ENCODE results near the gene SMIM45.

SMIM45 gene

GRCh38 chr22:41915035-41915785 is 36.7 kb upstream of the SMIM45 start, which contains the start of gene SHISA8:
Gene SHISA8, minus strand, starts transcription at chr22:41915074. Its CDS starts 407 bp downstream, at chr22:41914667.
- no peak for DNase-seq (ENCODE audit: low read depth)
- Histone ChIP-seq H3K27me3 (ENCODE audit: control insufficient read depth, insufficient read depth, low read length) (peaks cover 61% of the 10 kb centered on the region), H3K36me3 (ENCODE audit: control insufficient read depth, insufficient read depth, low read length) (no peaks in the 10 kb centered on the region), H3K4me3 (ENCODE audit: low read depth, low read length) (peak within 1 kb of the TSS; percentile 4)
- TF ChIP-seq CTCF (IDR thresholded peaks at IDR 0.05; ENCODE audit: insufficient read depth, low read length, poor library complexity, severe bottlenecking), result no peak

GRCh38 chr22:41915786-41916493 is 36.0 kb upstream of the SMIM45 start:
- no peak for TF ChIP-seq CTCF (IDR thresholded peaks at IDR 0.05; ENCODE audit: insufficient read depth, low read length, poor library complexity, severe bottlenecking)
- H3K4me3 ChIP-seq (ENCODE audit: low read depth, low read length), result no peak overlapping the region
- DNase-seq (ENCODE audit: low read depth), result no peak
- H3K36me3 ChIP-seq (ENCODE audit: control insufficient read depth, insufficient read depth, low read length), result no peaks in the 10 kb centered on the region
- H3K27me3 ChIP-seq (ENCODE audit: control insufficient read depth, insufficient read depth, low read length), result peaks cover 54% of the 10 kb centered on the region

- peaks cover 46% of the 10 kb centered on the region for H3K27me3 ChIP-seq (ENCODE audit: control insufficient read depth, insufficient read depth, low read length)
- no peak overlapping the region for H3K4me3 ChIP-seq (ENCODE audit: low read depth, low read length)
- no peak for TF ChIP-seq CTCF (IDR thresholded peaks at IDR 0.05; ENCODE audit: insufficient read depth, low read length, poor library complexity, severe bottlenecking)
- H3K36me3 ChIP-seq (ENCODE audit: control insufficient read depth, insufficient read depth, low read length), result no peaks in the 10 kb centered on the region
- DNase-seq (ENCODE audit: low read depth), result no peak
These were observed 35.1 kb upstream of the SMIM45 start for GRCh38 chr22:41916745-41917358.

GRCh38 chr22:41917375-41917902 is 34.5 kb upstream of the SMIM45 start:
- H3K36me3 ChIP-seq (ENCODE audit: control insufficient read depth, insufficient read depth, low read length), result no peaks in the 10 kb centered on the region
- no peak overlapping the region for H3K4me3 ChIP-seq (ENCODE audit: low read depth, low read length)
- H3K27me3 ChIP-seq (ENCODE audit: control insufficient read depth, insufficient read depth, low read length), result peaks cover 40% of the 10 kb centered on the region
- no peak for TF ChIP-seq CTCF (IDR thresholded peaks at IDR 0.05; ENCODE audit: insufficient read depth, low read length, poor library complexity, severe bottlenecking)
- DNase-seq (ENCODE audit: low read depth), result no peak

GRCh38 chr22:41917903-41918791 is 33.8 kb upstream of the SMIM45 start:
- H3K36me3 ChIP-seq (ENCODE audit: control insufficient read depth, insufficient read depth, low read length), result no peaks in the 10 kb centered on the region
- H3K27me3 ChIP-seq (ENCODE audit: control insufficient read depth, insufficient read depth, low read length), result peaks cover 35% of the 10 kb centered on the region
- no peak for DNase-seq (ENCODE audit: low read depth)
- no peak for TF ChIP-seq CTCF (IDR thresholded peaks at IDR 0.05; ENCODE audit: insufficient read depth, low read length, poor library complexity, severe bottlenecking)
- no peak overlapping the region for H3K4me3 ChIP-seq (ENCODE audit: low read depth, low read length)

All from kidney epithelial cell (primary cell).